HG02759 (cell line): Measurements from ENCODE around the gene TMEM212.

Experiments
- ATAC-seq: cut with Tn5 transposase; IDR thresholded peaks from one replicate; pipeline ENCODE4 v1.9.1; 2021; ENCODE audit warnings: mild to moderate bottlenecking, moderate library complexity; ENCODE audit not compliant: unreplicated experiment

The TMEM212 gene

DNA sequence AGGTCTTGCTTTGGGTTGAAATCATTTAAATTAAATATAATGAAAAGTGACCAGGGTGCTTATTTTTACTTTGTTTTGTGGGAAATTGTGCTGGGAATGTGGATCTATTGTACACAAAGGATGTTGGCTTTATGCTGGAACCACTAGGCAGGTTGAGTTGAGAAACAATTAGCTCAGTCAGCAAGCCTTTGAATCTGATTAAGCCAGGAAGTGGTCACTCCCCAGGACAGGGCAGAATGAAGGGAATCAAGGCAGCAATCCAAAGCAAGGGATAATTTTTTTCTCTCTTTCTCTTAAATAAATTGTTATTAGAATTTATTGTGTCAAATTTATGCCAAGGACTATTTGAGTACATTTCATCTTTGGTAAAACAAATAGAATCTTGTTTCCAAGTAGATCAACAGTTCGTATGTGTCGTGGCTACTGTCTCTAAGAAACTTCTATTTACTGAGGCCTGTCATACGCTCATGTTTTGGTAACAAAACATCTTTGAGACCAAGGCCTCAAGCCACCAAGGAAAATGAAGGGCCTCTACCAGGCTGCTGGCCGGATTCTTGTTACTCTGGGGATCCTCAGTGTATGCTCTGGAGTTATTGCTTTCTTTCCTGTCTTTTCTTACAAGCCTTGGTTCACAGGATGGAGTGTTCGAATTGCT lies at the start of gene TMEM212:
Gene TMEM212 (plus strand): TSS at position 486 of the 655 bp plus-strand sequence. CDS start 35 bp downstream, at position 521.
- no peak for ATAC-seq

DNA sequence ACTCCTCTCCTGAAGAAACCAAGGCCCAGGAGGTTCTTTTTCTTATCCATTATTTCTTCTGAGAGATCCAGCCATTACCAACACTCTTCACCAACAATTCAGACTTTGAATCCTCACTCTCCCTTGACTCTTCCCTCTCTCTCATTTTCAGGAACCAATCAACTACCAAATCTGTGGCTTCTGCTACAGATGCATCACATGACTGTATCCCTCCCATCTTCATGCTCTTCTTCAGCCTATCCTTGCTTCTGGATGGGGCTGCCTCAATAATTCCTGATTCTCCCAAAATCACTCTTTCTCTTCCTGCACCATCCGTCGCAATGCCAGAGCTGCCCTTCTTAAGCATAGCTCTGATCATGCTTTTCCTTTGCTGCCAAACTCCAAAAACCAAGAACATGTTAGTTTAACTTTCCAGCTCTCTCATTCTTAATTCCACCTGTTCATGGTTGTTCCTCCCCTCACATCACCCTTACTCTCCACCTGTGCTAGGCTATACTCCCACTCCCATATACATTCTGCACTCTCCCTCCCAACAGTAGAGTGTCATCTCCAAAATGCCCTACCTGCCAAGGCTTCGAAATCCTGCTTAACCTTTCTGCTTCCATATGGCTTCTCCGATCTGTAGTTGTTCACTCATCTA lies 46.4 kb upstream of the TMEM212 start:
- no peak for ATAC-seq

DNA sequence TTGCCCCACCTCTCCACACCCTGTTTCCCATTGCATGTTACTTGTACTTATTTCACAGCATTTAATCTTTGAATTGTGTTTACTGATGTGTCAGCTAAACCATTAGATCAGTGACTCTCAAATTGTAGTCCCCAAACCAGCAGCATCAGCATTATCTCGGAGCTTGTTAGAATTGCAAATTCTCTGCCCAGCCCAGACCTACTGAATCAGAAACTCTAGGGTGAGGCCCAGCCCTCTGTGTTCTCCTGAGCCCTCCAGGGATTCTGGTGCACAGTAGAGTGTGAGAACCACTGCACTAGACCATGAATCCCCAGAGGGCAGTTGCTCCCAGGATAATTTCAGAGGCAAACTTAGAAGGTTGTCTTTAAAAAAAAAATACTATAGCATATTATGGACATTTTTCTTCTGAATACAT lies 45.9 kb upstream of the TMEM212 start:
- peak; percentile 87 for ATAC-seq

DNA sequence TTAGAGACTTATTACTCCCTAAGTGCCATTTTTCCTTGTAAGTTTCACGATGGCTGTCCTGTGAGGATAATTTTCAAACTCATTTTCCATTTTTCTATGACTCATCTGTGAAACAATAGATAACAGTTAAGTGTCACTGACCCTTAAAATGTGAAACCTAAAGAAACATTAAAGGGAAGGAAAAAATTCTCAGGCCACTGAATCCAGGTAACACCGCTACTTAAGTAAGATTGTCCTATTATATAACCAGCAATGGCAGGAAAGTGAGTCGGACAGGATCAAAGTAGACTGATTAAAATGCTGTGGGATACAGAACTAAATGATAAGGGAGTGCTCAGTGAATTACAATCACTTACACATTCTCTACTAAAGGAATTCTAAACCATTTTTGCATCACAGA lies 45.3 kb upstream of the TMEM212 start:
- no peak for ATAC-seq

DNA sequence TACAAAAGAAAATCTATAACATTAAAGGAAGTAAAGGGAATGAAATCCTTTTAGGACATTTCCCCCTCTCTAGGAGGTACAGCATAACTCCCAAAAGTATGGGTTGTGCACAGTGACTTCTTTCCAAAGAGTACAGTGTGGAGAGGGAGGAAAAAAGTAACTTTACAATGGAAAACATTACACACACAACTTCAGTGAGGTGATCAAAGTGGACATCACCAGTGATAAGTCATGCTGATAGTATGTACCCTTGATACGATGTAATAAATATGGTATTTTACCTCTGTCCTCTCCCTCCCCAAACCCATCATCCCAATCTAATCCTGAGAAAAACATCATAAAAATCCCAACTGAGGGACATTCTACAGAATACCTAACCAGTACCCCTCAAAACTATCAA lies 43.6 kb upstream of the TMEM212 start:
- no peak for ATAC-seq

DNA sequence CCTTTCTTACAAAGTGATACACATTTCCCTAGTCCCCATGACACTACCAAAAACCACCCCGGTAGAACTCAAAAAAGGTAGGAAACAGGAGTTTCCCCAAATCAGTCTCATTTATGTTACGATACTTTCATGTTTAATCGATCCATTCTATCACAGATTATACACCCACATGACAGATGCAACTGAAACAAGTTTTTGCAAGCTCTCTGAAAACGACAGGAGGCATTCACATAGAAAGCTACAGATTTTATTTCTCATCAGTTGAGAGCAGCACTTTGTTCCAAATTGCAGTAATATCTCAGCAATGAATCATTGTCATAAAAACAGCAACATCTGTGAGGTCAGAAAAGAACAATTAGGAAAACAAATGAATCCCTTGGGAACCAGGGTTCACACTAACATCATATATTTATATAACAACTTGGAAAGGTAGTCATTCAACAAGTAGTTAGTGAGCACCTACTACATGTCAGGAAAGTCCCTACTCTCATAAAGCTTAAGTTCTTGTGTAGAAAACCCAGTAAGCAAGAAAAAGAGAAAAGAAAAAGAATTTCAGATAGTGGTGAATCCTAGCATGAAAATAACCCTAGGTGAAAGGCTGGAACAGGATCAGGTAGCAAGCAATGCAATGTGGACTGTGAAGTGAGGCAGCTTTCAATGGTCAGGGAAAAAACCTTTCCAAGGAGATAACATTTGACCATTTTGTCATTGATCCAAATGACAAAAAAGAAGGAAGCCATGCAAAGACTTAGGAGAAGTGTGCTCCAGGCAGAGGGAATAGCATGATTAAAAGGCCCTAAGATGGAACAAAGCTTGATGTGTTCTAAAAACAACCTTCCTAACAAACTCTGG lies 41.2 kb upstream of the TMEM212 start:
- peak; percentile 24 for ATAC-seq

DNA sequence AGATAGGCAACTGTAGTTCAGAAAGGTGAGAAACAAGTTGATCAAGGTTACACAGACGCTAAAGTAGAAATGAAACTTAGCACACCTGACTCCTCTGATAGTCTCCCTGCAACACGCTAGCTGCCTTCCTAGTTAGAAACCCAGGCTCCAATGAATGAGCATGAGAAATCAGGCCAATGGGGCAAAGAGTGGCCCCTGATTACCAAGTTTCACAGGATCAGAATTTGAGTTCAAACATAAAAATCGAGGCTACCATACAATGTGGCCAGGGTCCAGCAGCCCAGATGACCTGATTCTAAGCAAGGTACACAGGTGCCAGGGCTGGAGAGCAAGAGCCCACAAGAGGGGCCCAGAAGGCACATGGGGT lies 40.6 kb upstream of the TMEM212 start:
- ATAC-seq: peak; percentile 38

DNA sequence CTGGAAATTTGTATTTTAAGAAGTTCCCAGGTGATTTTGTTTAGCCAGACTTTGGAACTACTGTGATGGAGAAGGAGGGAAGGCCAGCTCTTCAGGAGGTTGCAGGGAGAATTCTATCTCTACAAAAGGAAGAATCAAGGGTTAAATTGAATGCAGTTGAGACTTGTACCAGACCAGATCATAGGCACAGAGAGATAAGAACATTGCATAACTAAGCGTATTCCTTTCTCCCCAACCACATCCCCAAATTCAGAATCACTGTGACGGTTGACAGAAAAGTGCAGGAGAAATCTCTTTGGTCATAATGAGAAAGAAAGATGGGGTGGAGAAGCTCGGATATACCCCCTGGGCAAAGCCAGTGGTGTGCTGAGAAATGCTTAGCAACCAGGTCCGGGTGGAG lies 40.1 kb upstream of the TMEM212 start:
- no peak for ATAC-seq

DNA sequence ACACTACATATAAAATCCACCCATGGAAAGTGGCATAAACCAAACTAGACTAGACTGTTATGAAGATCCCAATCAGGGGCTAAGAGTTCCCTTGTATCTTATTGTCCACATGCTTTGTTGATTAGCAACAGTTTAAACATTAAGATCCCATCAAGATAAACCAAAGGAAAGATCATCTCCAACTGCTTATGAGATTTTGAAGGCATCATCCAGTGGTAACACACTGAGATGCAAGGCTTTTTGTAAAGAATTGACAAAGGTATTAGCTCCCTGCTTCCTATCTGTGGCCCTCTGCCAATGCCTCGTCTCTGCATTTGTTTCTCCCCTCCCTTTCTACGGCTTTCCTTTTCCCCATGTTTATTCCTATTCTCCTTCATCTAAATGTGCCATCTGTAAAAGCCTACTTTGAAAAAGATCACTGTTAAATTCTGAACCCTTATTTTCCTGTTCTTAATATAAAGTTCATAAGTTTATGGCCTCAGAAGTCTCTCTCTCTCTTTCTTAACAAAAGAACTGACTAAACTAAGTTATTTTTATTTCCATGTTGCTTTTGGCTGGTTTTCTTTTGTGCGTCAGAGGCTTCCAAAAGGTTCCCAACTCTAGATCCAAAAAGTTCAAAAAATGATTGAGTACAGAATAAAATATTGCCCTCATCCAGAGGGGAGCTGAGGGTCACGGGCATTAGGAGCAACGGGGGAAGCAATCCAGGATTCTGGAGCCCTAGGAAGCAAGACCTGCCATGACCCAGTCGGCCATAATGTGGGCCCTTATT lies 38.3 kb upstream of the TMEM212 start:
- ATAC-seq: no peak

DNA sequence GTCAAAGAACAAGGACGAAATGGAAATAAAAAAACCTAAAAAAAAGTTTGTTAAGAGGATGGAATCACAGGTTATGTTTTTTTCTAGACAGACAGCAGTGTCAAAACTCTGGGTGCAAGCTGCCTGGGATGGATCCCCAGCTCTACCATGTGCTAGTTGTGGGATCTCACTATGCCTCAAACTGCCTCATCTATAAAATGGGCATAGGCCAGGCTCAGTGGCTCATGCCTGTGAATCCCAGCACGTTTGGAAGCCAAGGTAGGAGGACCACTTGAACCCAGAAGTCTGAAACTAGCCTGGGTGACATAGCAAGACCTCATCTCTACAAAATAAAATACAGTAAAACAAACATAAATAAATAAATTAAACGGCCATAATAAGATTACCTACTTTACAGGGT lies 37.5 kb upstream of the TMEM212 start:
- ATAC-seq: no peak

DNA sequence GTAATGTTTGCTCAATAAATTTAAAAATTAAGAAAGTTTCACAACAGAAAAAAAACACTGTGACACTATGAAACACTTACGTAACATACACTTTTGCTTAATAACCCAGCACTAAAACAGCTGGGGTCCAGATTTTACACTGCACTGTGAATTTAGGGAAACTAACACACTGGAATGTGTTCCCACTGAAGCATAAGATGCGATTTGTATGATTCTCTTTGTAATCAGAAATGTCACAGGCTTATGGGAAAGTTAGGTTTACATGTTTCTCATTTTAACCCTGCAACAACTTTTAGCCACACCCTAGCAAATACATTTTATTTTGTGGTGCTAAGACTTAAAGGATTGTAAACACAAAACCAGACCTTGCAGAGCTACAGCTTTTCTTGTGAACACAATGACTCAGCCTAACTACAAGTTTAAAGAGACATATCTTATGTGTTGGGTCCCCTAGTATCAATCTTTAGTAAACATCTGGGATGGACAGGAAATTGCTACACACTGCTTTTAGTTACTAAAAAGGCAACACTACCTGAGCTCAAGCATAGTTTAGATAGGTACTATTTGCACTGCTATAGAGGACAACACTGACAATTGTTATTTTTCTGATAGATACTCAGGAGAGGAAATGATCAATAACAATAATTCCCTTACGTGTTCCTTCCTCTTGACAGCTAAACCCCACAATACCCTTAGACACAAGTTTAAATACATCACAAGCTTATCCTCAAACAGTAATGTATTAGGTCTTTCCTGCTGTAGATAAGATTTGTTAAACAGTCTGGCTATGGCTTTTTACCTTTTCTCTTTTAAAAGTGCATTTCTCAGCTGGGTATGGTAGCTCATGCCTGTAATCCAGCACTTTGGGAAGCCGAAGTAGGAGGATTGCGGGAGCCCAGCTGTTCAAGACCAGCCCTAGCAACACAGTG lies 36.7 kb upstream of the TMEM212 start:
- no peak for ATAC-seq

DNA sequence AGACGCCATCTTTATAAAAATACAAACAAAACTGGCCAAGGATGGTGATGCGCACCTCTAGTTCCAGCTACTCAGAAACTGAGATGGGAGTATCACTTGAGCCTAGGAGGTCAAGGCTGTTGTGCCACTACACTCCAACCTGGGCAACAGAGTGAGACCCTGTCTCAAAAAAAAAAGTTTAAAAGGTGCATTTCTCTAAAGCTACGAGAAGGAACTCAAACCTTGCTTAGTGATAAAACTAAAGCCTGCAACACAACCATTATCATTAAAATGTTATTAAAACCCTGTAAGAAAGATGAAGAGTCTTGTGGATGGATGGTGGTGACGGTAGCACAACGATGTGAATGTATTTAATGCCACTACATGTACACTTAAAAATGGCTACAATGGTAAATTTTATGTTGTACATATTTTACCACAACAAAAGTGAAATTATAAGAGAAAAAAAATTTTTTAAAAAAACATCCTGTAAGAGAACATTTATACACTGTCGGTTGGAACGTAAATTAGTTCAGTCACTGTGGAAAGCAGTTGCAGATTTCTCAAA lies 35.9 kb upstream of the TMEM212 start:
- no peak for ATAC-seq

DNA sequence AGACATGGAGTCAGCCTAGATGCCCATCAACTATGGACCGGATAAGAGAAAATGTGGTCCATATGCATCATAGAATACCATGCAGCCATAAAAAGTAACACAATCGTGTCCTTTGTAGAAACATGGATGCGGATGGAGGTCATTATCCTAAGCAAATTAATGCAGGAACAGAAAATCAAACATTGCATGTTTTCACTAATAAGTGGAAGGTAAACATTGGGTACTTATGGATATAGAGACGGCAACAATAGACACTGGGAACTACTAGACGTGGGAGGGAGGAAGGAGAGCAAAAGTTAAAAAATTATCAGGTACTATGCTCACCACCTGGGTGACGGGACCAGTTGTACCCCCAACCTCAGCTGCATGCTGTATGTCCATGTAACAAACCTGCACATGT lies 35.3 kb upstream of the TMEM212 start:
- no peak for ATAC-seq

DNA sequence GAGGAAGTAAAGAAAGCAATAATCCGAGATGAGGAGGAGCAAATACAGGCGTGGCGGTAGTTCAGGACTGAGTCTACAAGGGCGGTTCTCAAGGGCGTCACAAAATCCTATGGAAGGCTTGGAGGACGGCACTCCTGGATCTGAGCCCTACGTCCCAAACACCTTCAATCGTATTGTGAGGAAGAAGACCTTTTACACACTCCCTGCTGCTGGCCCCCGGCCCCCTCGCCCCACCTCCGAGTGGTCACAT lies 33.6 kb upstream of the TMEM212 start:
- peak; percentile 40 for ATAC-seq

DNA sequence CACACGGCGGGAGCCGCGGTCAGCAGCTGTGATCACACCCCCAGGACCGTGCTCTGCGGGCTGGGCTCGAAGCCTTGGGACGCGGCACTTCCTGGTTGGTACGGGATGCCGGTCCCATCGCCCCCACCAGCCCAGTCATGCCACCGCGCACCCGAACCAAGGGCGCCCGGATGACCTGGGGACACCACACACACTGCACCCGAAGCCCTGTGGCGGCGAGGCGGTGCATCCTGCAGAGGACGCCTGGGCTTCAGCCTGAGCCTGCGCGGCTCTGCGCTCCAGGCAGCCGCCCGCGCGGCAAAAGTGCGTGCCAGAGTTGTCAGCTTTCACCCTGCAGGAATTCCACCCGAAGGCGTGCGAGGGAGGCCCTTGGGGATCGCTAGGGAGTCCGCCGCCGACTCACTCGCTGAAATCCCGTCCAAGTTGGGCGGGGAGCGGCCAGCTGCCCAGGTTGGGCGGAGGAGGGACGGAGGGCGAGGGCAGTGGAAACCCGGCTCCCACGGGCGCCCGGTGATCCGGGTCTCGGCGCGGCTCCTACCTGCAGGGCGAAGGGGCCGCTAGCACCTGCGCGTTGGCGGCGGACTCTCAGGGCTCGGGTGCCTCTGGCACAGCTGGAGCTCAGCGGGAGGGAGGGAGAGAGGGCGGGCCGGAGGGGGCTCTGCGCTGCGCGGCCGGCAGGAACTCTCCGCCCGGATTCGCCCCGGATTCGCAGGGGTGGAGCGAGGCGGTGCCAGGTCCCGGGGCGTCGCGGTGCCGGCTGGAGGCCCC lies 33.1 kb upstream of the TMEM212 start, which contains the start of gene PLD1:
Gene PLD1 (minus strand): TSS at position 623 of the 768 bp plus-strand sequence. CDS start 72,432 bp downstream, outside the sequence.
- ATAC-seq: peak; percentile 63

DNA sequence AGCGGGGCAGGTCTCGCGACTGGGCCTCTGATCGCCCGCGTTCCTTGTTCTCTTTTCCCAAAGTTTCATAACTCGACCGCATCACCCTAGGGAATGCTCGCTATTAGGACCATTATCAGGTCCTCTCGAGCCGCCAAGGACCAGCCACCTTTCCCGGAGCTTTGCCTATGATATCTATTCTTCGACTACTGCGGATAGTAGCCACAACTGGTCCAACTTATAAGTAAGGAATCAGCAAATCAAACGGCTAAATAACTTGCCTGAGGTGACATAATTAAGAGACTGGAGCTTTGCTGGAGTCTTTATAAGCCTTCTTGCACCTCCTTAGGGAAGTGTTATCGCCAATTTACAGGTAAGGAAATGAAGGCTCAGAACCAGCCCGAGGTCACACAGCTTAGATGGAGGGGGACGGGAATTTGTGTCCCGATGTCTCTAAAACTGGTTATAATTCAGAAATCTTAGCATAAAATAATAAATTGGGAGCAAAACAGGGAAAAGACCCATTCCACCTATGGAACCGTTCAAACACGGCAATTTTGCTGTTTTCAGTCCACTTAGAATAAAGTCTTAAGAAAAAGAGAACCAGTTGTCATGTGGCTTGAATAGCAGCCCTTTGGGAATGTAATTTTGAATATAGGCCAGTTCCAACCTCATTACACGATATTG lies 32.4 kb upstream of the TMEM212 start:
- ATAC-seq: no peak

DNA sequence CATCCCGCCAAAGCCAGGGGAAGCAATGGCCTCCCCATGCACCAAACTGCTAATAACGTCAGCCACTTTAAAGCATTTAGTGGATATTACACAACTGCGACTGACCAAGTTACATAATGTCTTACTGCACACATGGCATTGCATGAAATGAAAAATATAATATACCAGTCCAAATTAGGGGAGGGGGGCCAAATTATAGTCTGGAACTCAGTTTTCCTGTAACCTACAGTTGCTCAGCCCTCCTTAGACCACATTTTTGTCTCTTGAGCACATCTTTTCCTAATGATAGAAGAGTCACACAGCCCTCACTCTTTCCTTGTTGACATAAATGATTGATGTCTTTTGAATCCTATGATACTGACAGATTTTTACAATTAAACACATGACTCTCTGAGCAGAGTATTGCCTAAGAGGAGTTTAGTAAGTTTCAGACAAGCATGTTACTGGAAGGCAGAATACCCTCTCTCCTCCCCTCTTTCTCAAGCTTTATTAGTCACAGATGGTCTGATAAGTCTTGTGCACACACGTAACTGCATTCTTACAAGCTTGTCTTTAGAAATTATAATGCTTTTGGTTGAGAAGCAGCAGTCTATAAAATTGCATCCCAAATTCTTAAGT lies 31.7 kb upstream of the TMEM212 start:
- no peak for ATAC-seq

DNA sequence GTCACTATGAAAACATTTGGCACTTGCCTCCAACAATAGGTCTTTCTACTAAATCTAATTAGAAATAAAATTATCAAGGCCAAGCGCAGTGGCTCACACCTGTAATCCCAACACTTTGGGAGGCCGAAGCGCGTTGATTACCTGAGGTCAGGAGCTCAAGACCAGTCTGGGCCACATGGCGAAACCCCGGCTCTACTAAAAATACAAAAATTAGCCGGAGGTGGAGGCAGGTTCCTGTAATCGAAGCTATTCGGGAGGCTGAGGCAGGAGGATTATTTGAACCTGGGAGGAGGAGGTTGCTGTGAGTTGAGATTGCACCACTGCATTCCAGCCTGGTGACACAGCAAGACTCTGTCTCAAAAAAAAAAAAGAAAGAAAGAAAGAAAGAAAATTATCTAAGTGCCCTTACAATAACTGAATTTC lies 31.2 kb upstream of the TMEM212 start:
- ATAC-seq: no peak
